Measurements from ENCODE around the gene CD151. TPM values are rescaled to one million over a fixed set of nuclear protein-coding genes. Genes with fewer than 3 reads are reported as not detected.

CD151 gene
- total RNA-seq, 1 donor from 2014 or later: 154 TPM

DNA sequence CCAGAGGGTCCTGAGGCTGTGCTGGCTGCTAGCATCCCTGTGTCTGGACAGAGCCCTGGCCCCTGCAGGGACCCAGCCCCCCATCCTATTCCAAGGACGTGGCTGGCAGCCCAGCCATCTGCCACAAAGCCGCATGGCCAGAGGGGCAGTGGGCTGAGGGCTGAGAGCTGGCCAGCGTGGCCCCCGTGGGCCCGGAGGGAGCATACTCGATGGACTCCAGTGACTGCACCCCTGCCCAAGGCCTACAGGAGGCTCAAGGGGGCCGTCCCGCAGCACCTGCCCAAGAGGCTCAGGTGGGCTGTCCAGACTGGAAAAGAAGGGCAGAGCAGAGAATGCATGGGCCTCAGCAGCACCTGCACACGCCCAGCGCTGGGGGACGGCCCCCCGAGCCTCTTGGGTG, 23.0 kb downstream of the CD151 start:
- Mint-ChIP-seq H3K27me3 (peaks cover 8% of the 10 kb centered on the region), H3K4me1 (ENCODE audit: low read depth) (no peaks in the 10 kb centered on the region), H3K9me3 (ENCODE audit: low read depth) (no peaks in the 10 kb centered on the region), H3K27ac (no peak overlapping the region), H3K4me3 (ENCODE audit: low read depth) (no peak overlapping the region), H3K36me3 (ENCODE audit: insufficient read depth) (no peaks in the 10 kb centered on the region)
- TF ChIP-seq, protein P1, sequence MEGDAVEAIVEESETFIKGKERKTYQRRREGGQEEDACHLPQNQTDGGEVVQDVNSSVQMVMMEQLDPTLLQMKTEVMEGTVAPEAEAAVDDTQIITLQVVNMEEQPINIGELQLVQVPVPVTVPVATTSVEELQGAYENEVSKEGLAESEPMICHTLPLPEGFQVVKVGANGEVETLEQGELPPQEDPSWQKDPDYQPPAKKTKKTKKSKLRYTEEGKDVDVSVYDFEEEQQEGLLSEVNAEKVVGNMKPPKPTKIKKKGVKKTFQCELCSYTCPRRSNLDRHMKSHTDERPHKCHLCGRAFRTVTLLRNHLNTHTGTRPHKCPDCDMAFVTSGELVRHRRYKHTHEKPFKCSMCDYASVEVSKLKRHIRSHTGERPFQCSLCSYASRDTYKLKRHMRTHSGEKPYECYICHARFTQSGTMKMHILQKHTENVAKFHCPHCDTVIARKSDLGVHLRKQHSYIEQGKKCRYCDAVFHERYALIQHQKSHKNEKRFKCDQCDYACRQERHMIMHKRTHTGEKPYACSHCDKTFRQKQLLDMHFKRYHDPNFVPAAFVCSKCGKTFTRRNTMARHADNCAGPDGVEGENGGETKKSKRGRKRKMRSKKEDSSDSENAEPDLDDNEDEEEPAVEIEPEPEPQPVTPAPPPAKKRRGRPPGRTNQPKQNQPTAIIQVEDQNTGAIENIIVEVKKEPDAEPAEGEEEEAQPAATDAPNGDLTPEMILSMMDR (IDR thresholded peaks at IDR 0.05; ENCODE audit: unreplicated experiment): no peak
- DNase-seq (ENCODE audit: low spot score, unreplicated experiment): no peak

DNA sequence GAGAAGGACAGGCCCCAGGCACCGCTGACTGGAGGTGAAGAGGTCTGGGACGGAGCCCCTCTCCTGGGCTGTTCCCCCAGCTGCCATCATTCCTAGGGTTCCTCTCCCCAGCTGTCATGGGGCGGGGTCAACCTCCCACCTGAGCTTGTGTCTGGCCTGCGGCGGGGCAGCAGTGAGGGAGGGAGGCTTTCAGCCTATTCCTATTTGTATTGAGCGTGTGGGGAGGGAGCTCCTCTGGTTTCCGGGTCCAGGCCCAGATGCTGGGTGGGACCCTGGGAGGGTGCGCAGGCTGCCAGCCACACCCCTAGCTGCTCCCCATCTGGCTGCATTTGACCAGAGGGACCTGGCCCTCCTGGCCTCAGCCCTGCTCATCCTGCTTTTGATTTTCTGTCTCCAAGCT, 23.6 kb downstream of the CD151 start:
- Mint-ChIP-seq H3K36me3 (ENCODE audit: insufficient read depth) (no peaks in the 10 kb centered on the region), H3K9me3 (ENCODE audit: low read depth) (no peaks in the 10 kb centered on the region), H3K4me1 (ENCODE audit: low read depth) (no peaks in the 10 kb centered on the region), H3K27ac (no peak overlapping the region), H3K27me3 (peaks cover 3% of the 10 kb centered on the region), H3K4me3 (ENCODE audit: low read depth) (no peak overlapping the region)
- DNase-seq (ENCODE audit: low spot score, unreplicated experiment): no peak
- TF ChIP-seq, protein P1 (IDR thresholded peaks at IDR 0.05; ENCODE audit: unreplicated experiment): no peak

DNA sequence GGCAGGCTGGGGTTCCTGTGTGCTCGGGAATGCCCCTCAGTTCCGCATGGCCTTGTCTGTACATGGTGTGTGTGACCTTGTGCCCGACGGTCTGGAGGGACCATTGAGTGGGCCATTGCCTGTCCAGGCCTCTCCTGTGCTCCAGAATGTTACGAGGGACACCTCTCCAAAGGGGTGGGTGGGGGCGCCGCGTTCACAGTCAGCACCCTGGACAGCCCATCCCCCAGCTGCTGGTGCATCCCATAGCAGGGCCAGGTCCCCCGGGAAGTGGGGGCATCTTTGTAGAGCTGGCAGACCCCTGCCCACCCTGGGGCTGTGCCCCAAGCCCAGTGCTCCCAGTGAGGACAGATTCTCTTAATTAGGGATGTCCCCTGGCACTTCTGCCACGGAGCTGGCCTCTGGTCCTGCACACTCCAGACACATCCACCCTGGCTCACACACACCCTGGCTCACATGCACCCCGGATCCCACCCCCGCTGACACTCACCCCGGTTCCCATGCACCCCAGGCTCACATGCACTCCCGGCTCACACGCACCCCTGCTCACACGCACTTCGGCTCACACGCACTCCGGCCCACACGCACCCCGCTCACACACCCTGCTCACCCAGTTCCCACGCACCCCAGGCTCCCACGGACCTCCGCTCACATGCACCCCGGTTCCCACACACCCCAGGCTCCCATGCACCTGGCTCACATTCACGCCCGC, 25.5 kb downstream of the CD151 start:
- TF ChIP-seq, protein P1 (IDR thresholded peaks at IDR 0.05; ENCODE audit: unreplicated experiment): no peak
- no peak for DNase-seq (ENCODE audit: low spot score, unreplicated experiment)
- Mint-ChIP-seq H3K27ac (no peak overlapping the region), H3K9me3 (ENCODE audit: low read depth) (no peaks in the 10 kb centered on the region), H3K4me1 (ENCODE audit: low read depth) (peaks cover under 1% of the 10 kb centered on the region), H3K27me3 (no peaks in the 10 kb centered on the region), H3K36me3 (ENCODE audit: insufficient read depth) (no peaks in the 10 kb centered on the region), H3K4me3 (ENCODE audit: low read depth) (no peak overlapping the region)

DNA sequence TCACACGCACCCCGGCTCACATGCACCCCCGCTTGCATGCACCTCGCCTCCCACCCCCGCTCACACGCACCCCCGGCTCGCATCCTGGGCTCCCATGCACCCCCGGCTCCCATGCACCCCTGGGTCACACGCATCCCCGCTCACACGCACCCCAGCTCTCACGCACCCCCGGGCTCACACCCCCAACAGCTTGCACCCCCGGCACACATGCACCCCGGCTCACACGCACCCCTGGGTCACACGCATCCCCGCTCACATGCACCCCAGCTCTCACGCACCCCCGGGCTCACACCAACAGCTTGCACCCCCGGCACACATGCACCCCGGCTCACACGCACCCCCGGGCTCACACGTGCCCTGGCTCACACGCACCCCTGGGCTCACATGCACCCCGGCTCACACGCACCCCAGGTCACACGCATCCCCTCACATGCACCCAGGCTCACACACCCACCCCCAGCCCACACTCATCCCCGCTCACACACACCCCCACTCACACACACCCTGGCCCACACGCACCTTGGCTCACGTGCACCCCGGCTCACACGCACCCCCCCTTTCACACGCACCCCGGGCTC, 26.1 kb downstream of the CD151 start:
- Mint-ChIP-seq H3K4me1 (ENCODE audit: low read depth) (peaks cover 2% of the 10 kb centered on the region), H3K27me3 (no peaks in the 10 kb centered on the region), H3K9me3 (ENCODE audit: low read depth) (no peaks in the 10 kb centered on the region), H3K27ac (no peak overlapping the region), H3K36me3 (ENCODE audit: insufficient read depth) (no peaks in the 10 kb centered on the region), H3K4me3 (ENCODE audit: low read depth) (no peak overlapping the region)
- TF ChIP-seq, protein P1 (IDR thresholded peaks at IDR 0.05; ENCODE audit: unreplicated experiment): no peak
- no peak for DNase-seq (ENCODE audit: low spot score, unreplicated experiment)

DNA sequence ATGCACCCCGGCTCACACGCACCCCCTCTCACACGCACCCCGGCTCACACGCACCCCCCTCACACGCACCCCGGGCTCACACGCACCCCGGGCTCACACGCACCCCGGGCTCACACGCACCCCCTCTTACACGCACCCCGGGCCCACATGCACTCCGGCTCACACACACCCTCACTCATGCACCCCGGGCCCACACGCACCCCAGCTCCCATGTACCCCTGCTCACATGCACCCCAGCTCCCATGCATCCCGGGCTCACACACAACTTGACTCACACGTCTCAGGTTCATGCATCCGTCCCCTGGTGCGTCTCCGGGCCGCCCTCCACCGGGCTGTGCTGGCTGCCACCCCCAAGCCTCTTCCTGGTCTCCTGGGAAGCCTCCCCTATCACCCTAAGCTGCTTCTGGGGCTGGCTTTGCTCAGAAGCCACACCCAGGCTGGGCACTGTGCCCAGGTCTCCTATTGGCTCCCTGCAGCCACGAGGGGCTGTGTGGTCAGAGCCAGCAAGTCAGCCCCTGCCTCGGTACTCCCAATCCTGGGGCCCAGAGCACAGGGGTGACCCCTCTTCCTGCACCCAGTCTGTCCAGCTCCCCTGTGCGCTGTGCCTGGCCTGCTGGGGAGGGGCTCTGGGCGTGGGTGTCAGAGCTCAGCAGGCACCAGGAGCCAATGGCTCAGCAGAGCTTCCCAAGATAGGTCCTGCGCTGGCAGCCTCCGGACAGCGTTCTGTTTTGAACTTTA, 26.8 kb downstream of the CD151 start:
- Mint-ChIP-seq H3K27me3 (no peaks in the 10 kb centered on the region), H3K4me3 (ENCODE audit: low read depth) (no peak overlapping the region), H3K36me3 (ENCODE audit: insufficient read depth) (no peaks in the 10 kb centered on the region), H3K9me3 (ENCODE audit: low read depth) (no peaks in the 10 kb centered on the region), H3K4me1 (ENCODE audit: low read depth) (peaks cover 2% of the 10 kb centered on the region), H3K27ac (no peak overlapping the region)
- DNase-seq (ENCODE audit: low spot score, unreplicated experiment): no peak
- TF ChIP-seq, protein P1 (IDR thresholded peaks at IDR 0.05; ENCODE audit: unreplicated experiment): no peak

Data from progenitor cell of endocrine pancreas (in vitro differentiated cells).